Activated CD8-positive, alpha-beta memory T cell treated with anti-CD3 and anti-CD28 coated beads for 36 hours (primary cell): ENCODE data around the gene KLHL40. TPM values are rescaled to one million over a fixed set of nuclear protein-coding genes. Genes with fewer than 3 reads are reported as not detected.

Experiments used
- CTCF ChIA-PET: fragments of 350-600 bp; sonication (Branson Sonifier 250); formaldehyde crosslinking; loops from one replicate; lab custom pipeline; 2021; ENCODE audit warnings: antibody characterized with exemption; lab: Charles Lee
- POLR2A ChIA-PET: fragments of 350-600 bp; sonication (Branson Sonifier 250); formaldehyde crosslinking; loops from one replicate; lab custom pipeline; 2021; ENCODE audit warnings: antibody characterized with exemption; lab: Charles Lee
- total RNA-seq, 2 experiments: library from RNA; stranded (reverse); gene quantifications; one replicate each; pipeline ENCODE4 v1.2.3, GENCODE V29; 2021

The KLHL40 gene
- total RNA-seq, 2 experiments from 2014 or later = not detected

DNA sequence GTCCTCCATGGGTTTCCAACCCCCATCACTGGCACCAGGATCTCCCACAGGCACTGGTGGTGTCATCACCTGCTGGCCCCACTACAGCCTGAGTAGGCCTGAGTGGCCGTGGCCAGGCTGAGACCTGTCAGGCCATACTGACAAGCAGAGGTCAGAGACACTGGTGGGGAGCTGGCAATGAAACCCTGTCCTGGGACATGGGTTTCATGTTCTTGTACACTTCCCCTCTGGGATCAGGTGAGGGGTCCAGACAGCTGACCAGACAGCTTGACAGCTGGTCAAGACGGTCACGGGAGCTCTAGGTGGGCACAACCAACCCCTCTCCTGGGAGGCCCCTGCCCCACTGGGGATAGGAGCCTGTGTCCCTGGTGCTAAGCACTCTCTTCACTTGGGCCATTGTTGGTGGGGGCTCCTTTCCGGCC is 18.7 kb upstream of the KLHL40 start:
- CTCF ChIA-PET = interaction anchor here (1.5 kb wide), 1 partner anchor 77 kb away, joined by 4 read pairs; no protein-coding TSS in a partner anchor
- POLR2A ChIA-PET = no interaction called here

DNA sequence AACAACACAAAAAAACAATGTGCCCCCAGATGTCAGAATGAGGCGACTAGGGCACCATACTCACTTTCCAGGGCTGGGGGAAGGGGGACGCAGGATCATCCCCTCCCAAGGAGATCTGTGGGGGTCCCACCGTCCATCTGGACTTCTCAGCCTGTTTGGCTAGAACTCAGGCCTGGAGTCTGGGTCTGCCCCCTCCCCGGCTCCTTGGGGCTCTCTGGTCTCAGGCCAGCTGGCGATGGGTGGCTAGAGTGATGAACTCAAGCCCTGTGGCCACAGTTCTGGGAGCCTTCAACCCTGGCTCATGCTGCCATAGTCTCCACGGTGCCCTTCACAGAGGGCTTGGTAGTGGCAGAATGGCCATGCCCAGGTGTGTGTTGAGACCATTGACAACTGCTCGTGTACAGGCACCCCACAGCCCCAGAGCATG is 18.2 kb upstream of the KLHL40 start:
- CTCF ChIA-PET = interaction anchor here (1.5 kb wide), 1 partner anchor 77 kb away, joined by 4 read pairs; no protein-coding TSS in a partner anchor
- POLR2A ChIA-PET = no interaction called here

DNA sequence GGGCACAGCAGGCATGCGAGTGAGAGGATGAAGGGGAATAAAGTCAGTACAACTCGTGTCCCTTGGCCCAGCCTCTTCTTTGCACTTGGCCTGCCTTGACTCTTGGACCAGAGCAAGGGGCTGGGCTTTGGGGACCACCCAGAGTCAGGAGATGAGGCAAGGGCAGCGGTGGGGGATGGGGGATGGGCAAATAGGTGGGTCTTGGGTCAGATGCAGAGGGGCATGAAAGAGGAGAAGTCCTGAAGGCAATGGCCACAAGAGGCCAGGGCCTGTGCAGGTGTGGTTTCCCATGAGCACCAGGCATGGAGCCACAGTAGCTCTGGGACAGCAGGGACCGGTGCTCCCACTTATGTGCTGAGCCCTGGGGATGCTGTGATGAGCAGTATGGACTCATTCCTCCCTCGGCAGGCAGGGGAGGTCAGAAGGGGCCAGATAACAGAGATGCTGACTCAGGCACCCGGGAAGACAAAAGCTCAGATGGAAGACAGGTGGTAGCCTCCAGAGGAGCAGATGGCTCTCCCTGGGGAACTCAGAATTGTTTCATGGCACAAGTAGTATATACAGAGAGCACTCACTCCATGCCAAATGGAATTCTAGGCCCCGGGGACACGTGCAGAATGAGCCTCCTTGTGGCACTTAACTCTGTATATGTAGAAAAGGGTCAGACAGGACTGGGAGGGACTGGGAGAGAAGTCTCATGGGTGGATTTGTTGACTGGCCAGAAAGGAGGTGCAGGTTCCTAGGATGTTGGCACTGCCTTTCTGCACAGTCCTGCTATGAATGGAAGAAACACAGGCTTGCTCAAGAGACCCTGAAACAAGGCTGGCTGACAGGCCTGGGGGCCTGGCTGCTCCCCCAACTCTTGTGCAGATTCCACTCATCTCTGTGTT is 17.6 kb upstream of the KLHL40 start:
- CTCF ChIA-PET = no interaction called here

DNA sequence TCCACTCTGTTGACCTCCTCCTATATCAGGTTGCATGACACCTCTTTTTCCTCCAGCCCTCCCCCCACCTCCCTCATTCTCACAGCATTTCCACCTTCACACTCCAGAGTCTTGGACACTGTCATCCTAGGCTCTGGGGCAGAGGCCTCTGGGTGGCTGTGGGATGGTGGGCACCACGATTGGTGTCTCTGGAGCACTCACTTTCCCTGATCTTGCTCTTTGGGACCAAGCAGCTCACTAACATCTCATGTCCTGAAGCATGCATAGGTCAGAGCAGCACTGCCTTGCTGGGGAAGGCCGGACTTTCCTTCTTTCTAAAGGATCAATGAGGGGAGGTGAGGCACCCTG is 16.9 kb upstream of the KLHL40 start:
- ChIA-PET CTCF (no interaction called here), POLR2A (no interaction called here)

More for the DNA sequence above, 17.6 kb upstream of the KLHL40 start:
- POLR2A ChIA-PET = no interaction called here

DNA sequence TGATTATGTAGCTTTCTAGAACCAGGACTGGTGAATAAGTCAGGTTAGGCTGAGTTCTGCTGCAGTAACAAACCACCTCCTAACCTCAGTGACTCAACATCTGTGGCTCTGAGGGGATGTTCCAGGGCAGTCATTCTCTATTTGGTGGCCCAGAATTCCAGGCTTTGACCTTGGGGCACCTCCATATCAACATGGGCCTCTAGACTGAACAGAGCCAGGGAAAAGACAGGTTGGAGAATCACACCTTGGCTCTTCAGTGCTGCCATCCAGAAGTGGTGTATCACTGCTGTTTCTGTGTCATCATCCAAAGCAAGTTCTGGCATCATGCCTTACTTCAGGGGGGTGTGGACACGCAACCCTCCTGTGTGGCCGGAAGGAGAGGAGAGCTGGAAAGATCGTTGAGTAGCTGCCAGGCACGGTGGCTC is 16.5 kb upstream of the KLHL40 start:
- ChIA-PET CTCF (no interaction called here), POLR2A (no interaction called here)

DNA sequence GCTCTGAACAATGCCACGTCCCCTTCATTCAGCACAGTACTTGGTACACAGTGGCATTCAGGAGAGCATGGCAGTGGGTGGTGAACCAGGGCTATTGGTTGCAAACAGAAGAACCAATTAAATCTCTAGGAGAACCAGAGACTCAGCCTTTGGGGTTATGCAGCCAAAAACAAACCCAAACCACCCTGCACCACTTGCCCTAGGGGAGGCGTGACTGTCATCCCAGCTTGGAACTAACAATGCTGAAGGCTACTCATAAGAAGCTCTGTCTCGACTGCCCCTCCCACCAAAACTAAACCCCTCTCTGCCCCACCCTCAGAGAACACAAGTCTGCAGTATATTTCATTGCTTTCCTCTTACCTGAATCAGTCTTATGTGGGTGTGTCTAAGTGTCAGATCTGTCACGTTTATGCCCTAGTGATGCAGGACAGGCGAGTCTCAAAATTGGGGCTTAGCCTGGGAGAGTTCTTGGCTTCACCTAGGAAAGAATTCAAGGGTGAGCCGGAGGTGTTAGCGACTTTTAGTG is 15.2 kb upstream of the KLHL40 start:
- ChIA-PET POLR2A (no interaction called here), CTCF (interaction anchor here (0.9 kb wide), 1 partner anchor 168 kb away, joined by 3 read pairs; the partner anchor contains the start of gene VIPR1)

DNA sequence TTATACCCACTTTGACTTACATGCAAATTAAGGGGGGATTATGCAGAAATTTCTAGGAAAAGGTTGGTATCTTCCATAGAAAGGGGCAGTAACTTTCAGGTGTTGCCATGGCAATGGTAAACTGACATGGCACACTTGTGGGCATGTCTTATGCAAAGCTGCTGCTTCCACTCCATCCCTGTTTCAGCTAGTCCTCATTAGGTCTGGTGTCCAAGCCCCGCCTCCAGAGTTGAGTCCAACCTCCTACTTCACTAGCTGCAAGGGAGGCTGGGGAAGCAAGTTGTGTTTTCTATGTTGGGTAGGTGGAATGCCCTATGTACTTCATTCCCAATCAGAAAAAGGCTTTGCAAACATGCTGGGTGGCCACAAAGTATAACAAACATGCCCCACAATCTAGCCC is 14.7 kb upstream of the KLHL40 start:
- ChIA-PET CTCF (no interaction called here), POLR2A (no interaction called here)

DNA sequence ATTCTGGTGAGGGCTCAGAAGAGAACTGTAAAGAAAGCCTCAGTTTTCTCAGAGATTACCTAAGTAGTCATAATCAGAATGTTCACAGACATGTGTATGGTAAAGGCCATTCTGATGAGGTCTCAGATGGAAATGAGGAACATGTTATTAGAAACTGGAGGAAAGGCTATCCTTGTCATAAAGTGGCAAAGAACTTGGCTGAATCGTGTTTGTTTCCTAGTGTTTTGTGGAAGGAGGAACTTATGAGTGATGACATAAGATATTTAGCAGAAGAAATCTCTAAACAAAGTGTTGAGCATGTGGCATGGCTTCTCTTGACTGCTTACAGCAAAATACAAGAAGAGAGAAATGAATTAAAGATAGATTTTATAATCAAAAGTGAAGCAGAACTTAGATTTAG is 12.8 kb upstream of the KLHL40 start:
- CTCF ChIA-PET = no interaction called here
- POLR2A ChIA-PET = no interaction called here

DNA sequence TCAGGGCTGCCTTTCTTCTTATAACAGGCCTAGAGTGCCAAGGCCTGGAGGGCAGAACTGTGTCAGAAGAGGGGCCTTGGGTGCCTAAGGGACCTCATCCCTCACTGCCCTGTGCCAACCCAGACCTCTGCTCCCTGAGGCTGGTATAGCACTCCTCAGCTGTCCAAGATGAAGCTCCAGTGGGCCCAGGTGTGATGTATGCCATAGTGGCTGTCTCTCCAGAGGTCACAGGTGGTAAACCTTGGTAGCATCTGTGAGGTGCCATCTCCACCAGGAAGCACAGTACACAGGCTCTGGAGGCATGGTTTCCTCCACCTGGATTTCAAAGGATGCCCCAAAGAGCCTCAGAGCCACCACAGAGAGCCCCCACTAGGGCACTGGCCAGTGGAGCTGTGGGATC is 12.3 kb upstream of the KLHL40 start:
- POLR2A ChIA-PET = no interaction called here
- CTCF ChIA-PET = no interaction called here

DNA sequence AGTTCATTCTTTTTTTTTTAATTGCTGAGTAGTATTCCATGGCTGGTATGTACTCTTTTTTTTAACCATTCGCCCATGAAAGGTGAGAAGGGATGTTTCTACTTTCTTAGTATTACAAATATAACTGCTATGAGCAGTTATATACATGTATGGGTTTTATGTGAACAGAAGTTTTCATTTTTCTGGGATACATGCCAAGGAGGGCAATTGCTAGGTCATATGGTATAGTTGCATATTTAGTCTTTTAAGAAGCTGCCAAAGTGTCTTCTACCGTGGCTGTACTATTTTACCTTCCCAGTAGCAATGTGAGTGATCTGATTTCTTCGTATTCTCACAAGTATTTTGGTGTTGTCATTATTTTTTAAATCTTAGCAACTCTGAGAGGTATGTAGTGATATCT is 11.2 kb upstream of the KLHL40 start:
- ChIA-PET CTCF (no interaction called here), POLR2A (no interaction called here)

DNA sequence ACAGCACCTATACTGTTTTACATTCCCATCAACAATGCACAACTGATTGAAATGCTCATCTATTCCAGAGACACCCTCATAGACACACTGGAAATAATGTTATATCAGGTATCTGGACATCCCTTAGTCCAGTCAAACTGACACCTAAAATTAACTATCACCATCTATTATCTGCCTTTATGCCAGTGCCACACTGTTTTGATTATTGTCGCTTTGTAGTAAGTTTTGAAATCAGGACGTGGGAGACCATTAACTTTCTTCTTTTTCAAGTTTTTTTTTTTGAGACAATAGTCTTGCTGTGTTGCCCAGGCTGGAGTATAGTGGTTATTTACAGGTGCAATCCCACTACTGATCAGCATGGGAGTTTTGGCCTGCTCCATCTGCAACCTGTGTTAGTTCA is 9.4 kb upstream of the KLHL40 start:
- POLR2A ChIA-PET = no interaction called here
- CTCF ChIA-PET = no interaction called here

DNA sequence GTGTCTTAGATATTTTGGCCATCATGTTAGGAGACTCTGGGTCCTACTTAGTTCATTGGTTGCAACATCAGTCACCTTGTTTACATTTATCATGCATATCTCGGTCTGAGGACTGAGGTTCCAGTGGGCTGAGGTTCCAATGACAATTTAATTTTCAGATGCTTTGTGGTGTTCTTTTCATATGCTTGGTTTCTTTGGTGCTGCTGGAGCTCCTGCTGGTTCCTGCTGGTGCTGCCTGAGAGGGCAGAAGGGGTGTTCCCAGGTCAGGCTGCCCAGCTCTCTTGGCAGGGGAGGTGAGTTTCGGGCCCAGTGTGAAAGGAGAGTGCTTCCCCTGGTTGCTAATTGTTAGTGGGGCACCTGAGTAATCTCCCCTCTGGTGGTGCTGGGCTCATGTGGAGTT is 6.9 kb upstream of the KLHL40 start:
- ChIA-PET POLR2A (no interaction called here), CTCF (interaction anchor here (1.2 kb wide), 1 partner anchor 21 kb away, joined by 3 read pairs; no protein-coding TSS in a partner anchor)

DNA sequence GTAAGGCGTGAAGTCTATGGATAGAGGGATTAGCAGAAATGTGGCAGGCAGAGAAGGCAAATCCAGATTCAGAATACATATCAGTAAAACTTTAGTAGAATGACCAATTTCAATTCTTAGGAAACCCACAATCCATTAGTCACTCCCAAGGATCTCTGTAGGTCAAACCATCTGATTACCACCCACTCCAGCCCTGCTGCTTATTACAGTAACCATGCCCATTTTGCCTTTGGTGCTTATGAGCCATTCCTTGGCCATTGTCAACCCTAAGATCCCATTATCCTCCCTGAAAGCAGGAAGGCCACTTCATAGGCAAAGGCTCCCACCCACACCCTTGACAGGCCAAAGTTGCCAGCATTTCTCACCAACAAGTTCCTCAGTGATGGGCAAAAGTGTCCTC is 5.1 kb upstream of the KLHL40 start:
- ChIA-PET CTCF (no interaction called here), POLR2A (no interaction called here)

DNA sequence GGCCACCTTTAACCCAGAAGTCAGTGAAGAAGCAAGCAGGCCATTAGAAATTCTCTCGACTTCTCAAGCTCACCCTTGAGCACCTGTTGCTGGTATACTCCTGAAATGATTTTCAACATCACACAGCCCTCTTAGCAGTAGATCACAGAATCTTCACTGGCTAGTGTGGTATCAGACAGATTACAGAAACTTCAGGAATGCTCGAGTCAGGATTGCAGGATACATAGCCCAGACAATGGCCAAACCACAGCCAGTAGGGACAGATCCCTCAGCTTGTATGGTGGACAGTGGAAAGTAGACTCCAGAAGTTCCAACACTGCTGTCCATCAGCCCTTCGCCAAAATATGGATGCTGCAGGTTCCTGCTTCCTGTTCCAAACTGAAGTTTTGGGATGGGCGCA is 4.5 kb upstream of the KLHL40 start:
- ChIA-PET CTCF (no interaction called here), POLR2A (no interaction called here)

DNA sequence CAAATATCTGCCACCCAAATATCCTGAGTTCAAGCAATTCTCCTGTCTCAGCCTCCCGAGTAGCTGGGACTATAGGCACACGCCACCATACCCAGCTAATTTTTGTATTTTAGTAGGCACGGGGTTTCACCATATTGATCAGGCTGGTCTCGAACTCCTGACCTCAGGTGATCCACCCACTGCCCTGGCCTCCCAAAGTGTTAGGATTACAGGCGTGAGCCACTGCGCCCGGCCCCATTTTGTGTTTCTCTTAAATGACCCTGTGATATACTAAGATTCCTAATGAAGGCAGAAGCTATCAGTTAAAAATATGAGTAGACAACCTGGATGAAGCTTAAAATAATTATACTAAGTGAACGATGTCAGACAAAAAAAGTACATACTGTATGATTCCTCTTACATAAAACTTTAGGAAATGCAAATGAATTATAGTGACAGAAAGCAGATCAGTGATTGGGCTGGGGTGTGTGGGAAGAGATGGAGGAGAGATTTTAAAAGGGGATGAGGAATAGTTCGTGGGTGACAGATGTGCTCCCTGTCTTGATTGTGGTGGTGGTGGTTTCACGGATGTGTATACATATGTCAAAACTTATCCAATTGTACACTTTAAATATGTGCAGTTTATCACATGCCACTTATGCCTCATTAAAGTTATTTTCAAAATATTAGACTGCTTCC is 3.8 kb upstream of the KLHL40 start:
- ChIA-PET CTCF (no interaction called here), POLR2A (no interaction called here)

DNA sequence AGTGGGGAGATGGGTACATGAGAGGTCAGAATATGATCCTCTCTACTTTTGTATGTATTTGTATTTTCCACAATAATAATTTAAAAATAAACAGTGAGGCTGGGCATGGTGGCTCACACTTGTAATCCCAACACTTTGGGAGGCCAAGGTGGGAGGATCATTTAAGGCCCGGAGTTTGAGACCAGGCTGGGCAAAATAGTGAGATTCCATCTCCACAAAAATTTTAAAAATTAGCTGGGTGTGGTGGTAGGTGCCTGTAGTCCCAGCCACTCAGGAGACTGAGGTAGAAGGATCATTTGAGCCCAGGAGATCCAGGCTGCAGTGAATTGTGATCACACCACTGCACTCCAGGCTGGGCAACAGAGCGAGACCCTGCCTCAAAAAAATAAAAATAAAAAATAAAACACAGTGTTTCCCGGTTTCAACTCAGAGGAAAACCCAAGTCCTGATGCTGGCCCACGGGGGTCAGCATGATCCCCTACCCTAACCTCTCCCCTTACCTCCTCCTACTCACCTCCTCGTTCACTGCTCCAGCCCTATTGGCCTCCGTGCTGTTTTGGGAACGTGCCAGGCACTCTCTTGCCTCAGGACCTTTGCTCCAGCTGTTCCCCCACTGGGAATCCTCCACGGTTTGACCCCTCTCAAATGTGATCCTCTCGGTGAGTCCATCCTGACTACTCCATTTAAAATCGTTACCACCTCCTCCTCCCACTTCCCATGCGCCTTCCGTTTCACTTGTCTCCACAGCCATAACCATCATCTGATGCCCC is 2.9 kb upstream of the KLHL40 start:
- ChIA-PET CTCF (no interaction called here), POLR2A (no interaction called here)

DNA sequence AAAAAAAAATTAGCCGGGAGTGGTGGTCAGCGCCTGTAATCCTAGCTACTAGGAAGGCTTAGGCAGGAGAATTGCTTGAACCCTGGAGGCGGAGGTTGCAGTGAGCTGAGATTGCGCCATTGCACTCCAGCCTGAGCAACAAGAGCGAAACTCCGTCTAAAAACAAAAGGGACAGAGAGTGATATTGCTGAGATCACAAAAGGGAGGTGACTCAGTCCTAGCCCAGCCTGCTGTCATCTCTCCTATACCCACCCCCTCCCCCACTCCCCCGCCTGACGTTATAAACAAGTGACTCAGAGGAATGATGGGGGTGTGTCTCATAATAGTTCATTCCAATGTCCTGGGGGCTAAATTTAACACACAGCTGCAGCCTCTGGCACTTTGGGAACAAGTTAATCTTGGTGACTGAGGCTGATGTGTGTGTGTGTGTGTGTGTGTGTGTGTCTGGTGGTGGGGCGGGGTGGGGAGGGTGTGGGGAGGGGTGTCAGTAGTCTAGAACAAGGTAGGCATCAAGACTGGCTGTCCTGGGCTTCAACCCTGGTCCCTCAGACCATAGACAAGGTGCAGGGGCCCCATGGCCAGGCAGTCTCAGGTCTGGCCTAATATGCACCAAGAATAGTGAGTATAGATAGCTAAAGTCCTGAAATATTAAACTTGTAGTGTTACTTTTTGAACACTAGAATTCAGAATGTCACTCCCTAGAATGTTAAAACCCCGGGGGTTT is 1.3 kb upstream of the KLHL40 start:
- ChIA-PET CTCF (no interaction called here), POLR2A (interaction anchor here (0.7 kb wide), 1 partner anchor 73 kb away, joined by 5 read pairs; no protein-coding TSS in a partner anchor)

DNA sequence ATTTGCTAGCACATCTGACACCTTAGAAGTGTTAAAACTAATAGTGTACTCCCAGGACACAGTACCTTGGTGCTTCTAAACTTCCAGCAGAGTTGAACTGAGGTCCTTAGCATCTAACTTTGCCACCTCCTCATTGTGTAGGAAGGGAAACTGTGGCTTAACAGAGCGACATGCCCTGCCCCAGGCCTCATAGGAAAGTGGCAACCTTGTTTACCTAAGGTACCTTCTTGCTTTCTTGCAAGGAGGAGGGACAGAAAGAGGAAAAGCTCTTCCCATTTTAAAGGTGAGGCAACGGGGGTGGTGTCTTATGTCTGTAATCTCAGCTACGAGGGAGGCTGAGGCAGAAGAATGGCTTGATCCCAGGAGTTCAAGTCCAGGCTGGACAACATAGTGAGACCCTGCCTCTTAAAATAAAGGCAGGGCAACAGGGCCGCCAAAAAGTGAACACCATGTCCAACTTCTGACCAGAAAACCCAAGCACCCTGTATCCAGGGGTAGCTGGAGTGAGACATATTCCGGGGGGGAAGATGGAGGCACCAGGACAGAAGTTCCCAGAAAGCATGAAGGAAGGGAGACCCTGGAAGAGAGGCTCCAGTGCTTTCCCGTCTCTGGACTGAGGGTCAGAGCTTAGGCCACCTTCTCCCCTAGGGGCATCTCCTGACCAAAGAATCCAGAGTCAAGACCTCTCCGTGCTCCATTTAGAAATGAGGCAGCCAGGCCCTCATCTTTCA is 540 bp upstream of the KLHL40 start:
- CTCF ChIA-PET = no interaction called here

More for the DNA sequence above, 540 bp upstream of the KLHL40 start:
- POLR2A ChIA-PET = no interaction called here
